GM12891 (cell line): ENCODE data around the gene KRT1.

ENCODE experiments used
- DNase-seq: peaks from one replicate; pipeline ENCODE4 v3.0.0; 2011; ENCODE audit warnings: low spot score; ENCODE audit not compliant: insufficient read length
- FAIRE-seq: peaks from 2 replicates; lab custom pipeline; 2011; peaks lifted over from hg19 to GRCh38; lab: Jason Lieb, UNC
- PAX5 ChIP-seq: IDR thresholded peaks from 2 replicates; pipeline ENCODE4 v1.6.1; 2011; ENCODE audit warnings: low read length, moderate library complexity, mild to moderate bottlenecking; ENCODE audit not compliant: insufficient read depth, severe bottlenecking
- POLR2A ChIP-seq: IDR thresholded peaks from 2 replicates; pipeline ENCODE4 v1.6.1; 2011; ENCODE audit warnings: low read depth, low read length, control low read depth
- POLR2AphosphoS5 ChIP-seq: IDR thresholded peaks from 2 replicates; pipeline ENCODE4 v1.6.1; 2011; ENCODE audit warnings: low read depth, low read length, control low read depth
- POU2F2 ChIP-seq: IDR thresholded peaks from 2 replicates; pipeline ENCODE4 v1.6.1; 2011; ENCODE audit warnings: low read depth, mild to moderate bottlenecking, control low read depth, low read length, moderate library complexity
- SPI1 ChIP-seq: IDR thresholded peaks from 2 replicates; pipeline ENCODE4 v1.6.1; 2011; ENCODE audit warnings: low read depth, low read length, control low read depth
- TAF1 ChIP-seq: IDR thresholded peaks from 2 replicates; pipeline ENCODE4 v1.6.1; 2011; ENCODE audit warnings: low read depth, low read length, control low read depth

The KRT1 gene

DNA sequence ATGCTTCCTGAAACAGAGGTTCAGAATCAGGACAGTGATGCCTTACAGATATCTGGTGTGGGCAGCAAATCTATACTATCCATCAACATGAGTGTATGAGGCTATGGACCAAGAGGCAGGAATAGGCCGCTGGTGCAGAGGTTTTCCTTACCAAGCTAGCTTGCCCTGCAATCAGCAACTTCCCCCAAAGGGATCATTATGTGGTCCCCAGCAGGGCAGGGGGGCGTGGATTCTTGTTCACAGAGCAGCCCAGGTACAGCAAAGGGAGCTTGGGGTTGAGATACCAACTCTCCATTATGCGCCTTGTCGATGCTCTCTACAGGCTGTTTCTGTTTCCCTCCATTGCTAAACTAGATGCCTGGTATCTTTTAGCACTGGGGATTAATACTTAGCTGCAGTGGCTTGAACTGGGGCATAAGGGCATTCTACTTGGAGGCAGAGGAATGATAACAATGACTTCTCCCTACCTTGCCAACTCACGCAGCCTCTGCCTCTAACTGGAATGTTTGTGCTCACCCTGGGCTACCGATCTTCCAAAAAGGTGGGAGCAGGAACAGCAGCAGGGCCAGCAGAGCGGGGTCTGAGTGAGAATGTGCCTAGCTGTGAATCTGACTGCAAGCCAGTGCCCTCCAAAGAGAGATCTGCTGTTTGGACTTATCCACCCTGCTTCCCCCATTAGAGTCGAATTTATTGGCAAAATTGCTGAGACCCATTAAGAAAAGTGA lies 10.3 kb upstream of the KRT1 start:
- DNase-seq (no peak), FAIRE-seq (no peak)
- TF ChIP-seq SPI1 = no peak
- TF ChIP-seq TAF1 = no peak
- TF ChIP-seq POLR2A = no peak
- no peak for TF ChIP-seq POLR2AphosphoS5
- TF ChIP-seq POU2F2 = no peak
- no peak for TF ChIP-seq PAX5

DNA sequence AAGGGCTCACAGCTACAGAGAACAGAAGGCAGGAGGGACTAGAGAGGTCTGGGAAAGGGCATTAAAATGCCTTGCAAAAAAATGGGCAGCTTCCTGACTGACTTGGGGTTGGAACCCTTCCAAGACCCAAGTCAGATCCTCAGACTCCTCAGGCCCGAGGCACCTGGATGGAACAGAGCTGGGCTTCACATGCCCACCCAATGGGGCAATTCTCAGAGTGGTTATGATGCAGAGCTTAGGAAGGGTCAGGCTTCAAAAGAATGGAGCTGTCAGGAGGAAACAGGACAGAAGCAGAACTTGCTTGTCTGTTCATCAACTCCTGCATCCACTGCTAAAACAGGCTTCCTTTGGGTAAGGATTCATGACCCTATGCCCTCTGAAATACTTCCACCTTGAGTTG lies 9.7 kb upstream of the KRT1 start:
- DNase-seq (no peak), FAIRE-seq (no peak)
- no peak for TF ChIP-seq TAF1
- no peak for TF ChIP-seq POLR2A
- TF ChIP-seq POLR2AphosphoS5 = no peak
- TF ChIP-seq POU2F2 = no peak
- no peak for TF ChIP-seq SPI1
- TF ChIP-seq PAX5 = no peak

GRCh38 chr12:52689239-52689638 lies 9.0 kb upstream of the KRT1 start:
- DNase-seq (no peak), FAIRE-seq (no peak)
- no peak for TF ChIP-seq POLR2A
- no peak for TF ChIP-seq TAF1
- no peak for TF ChIP-seq PAX5
- TF ChIP-seq SPI1 = no peak
- no peak for TF ChIP-seq POLR2AphosphoS5
- TF ChIP-seq POU2F2 = no peak

DNA sequence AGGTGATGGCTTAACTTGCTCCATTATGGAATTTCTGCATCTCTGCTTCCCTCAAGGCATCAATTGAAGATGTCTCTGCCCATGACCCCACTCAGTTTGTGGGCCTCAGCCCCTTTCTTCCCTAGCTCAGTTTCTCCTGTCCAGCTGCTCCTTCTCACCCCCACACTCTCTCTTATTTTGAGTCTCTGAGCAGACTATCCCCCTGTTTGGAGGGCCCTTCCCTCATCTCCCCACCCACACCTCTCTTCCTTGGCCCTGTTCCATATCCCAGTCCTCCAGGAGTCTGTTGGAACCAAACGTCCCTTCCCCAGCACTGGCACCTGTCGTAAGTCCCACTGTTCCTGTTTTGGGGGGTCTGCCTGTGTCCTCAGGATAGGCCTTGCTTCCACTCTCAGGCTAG lies 8.3 kb upstream of the KRT1 start:
- DNase-seq (no peak), FAIRE-seq (no peak)
- TF ChIP-seq POLR2AphosphoS5 (no peak), SPI1 (no peak), POLR2A (no peak), POU2F2 (no peak), PAX5 (no peak), TAF1 (no peak)

GRCh38 chr12:52687497-52688385 lies 7.5 kb upstream of the KRT1 start:
- FAIRE-seq (no peak), DNase-seq (no peak)
- TF ChIP-seq PAX5 = no peak
- TF ChIP-seq POU2F2 = no peak
- TF ChIP-seq SPI1 = no peak
- TF ChIP-seq TAF1 = no peak
- TF ChIP-seq POLR2AphosphoS5 = no peak
- no peak for TF ChIP-seq POLR2A

- DNase-seq = no peak
- no peak for FAIRE-seq
These were observed 6.7 kb upstream of the KRT1 start for GRCh38 chr12:52686756-52687487.

DNA sequence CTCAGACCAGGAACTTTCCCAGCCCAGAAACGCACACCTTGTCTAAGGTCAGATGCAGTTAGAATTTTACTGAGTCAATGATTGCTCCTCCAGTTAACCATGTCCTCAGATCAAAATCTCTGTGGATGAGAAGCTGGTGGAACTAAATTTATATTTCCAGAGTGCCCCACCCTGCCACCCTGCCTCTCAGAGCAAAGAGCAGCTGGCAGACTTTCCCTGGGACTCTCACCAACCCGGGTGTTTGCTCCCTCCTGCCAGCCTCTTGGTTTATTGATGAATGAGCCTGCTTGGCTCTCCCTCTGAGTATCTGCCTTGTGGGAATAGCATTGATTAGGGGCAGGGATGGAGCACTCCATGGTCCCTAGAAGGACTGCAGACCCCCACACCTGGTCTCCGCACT lies 5.9 kb upstream of the KRT1 start:
- FAIRE-seq = no peak
- DNase-seq = no peak
- TF ChIP-seq POLR2A (no peak), POU2F2 (no peak), TAF1 (no peak), POLR2AphosphoS5 (no peak), PAX5 (no peak), SPI1 (no peak)

More at GRCh38 chr12:52686756-52687487, 6.7 kb upstream of the KRT1 start:
- no peak for TF ChIP-seq POU2F2

GRCh38 chr12:52685406-52685890 lies 5.2 kb upstream of the KRT1 start:
- TF ChIP-seq POLR2A (no peak), PAX5 (no peak), POU2F2 (no peak), SPI1 (no peak), TAF1 (no peak), POLR2AphosphoS5 (no peak)
- DNase-seq (no peak), FAIRE-seq (no peak)

DNA sequence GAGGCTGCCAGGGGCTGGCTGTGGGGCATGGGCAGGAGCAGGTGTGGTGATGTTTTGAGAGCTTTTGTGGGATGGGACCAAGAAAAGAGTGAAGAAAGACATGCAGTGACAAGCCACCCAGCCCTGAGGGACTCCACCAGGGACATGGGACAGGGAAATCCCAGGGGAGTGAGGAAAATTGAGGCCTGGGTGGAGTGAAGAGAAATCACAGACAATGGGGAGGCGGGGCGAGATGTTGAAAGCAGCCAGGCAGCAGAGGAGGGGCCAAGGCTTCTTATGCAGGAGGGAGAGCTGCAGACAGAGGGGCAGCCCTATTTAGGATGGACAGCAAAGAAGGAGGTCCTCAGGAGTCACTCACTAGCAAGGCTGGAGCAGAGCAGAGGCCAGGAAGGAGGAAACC lies 4.2 kb upstream of the KRT1 start:
- TF ChIP-seq TAF1 (no peak), POLR2AphosphoS5 (no peak), PAX5 (no peak), SPI1 (no peak), POLR2A (no peak), POU2F2 (no peak)
- DNase-seq (no peak), FAIRE-seq (no peak)
